Measurements from ENCODE around the gene HOXA3. TPM values are rescaled to one million over a fixed set of nuclear protein-coding genes. Genes with fewer than 3 reads are reported as not detected.

The HOXA3 gene
- total RNA-seq, 1 experiment from 2014 or later: not detected

DNA sequence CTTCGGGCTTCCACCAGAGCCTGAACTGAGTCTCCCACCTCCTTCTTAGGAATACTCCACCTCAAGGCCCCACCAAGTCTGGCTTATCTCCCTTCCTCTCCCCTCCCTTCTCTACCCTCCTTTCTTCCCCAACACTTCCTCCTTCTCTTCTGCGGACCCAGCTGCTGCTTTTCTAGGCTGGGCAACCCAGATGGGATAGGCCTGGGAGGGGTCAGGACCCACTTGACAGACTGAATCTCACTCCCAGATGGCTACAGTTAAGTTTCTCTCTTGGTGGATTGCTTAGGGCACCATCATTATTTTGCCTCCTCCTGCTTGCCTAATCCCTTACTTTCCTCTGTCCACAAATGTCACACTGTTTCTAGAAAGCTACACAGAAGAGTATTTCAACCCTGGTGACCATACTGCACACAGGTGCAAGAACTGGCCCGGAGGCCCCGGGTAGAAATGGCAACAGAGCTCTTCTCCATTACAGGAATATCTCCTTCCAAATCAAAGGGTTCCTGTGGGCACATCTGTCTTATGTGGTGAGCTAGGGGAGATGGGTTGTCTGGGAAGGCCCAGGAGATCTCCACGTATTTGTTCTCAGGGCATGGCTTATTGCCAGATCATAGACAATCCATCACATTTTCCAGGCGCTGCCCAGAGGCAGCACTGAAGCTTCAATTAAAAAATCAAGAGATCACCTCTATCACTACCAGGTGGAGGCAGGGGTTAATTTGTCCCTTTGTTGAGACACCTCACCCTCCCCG lies 37.8 kb upstream of the HOXA3 start:
- Histone ChIP-seq H3K79me2 (ENCODE audit: insufficient read depth, low read length) (no peaks in the 10 kb centered on the region), H2BK12ac (ENCODE audit: insufficient read length, low read depth, low read length) (no peak overlapping the region), H2BK5ac (ENCODE audit: insufficient read length, low read length) (no peak overlapping the region), H2BK15ac (ENCODE audit: low read depth, low read length) (no peak overlapping the region), H3K4me2 (ENCODE audit: insufficient read depth, insufficient read length, low read length) (no peak overlapping the region), H3K23ac (ENCODE audit: insufficient read length, low read depth, low read length) (no peak overlapping the region), H3K27me3 (ENCODE audit: insufficient read depth, low read length) (peaks cover 99% of the 10 kb centered on the region), H3K27ac (ENCODE audit: insufficient read length, low read depth, low read length) (no peak overlapping the region), H3K9ac (ENCODE audit: extremely low read depth, insufficient read length, low read length) (no peak overlapping the region), H4K8ac (replicated peaks; ENCODE audit: insufficient read length, low read depth, low read length) (no peak overlapping the region), H2BK120ac (ENCODE audit: low read depth, low read length, poor library complexity, severe bottlenecking) (no peak overlapping the region), H4K5ac (ENCODE audit: insufficient read length, low read depth, low read length) (no peak overlapping the region), H4K91ac (ENCODE audit: insufficient read length, low read depth, low read length) (no peak overlapping the region), H2AK5ac (ENCODE audit: insufficient read length, low read length) (no peak overlapping the region), H3K9me3 (ENCODE audit: control insufficient read depth, low read depth, low read length) (no peaks in the 10 kb centered on the region), H3K4me1 (ENCODE audit: insufficient read depth, low read length) (no peaks in the 10 kb centered on the region), H3K56ac (ENCODE audit: insufficient read length, low read depth, low read length) (no peak overlapping the region), H3K14ac (ENCODE audit: insufficient read depth, low read length) (no peak overlapping the region), H2BK20ac (ENCODE audit: low read depth, low read length, poor library complexity, severe bottlenecking) (no peak overlapping the region), H3K79me1 (ENCODE audit: insufficient read depth, low read depth, low read length, poor library complexity, severe bottlenecking) (no peaks in the 10 kb centered on the region), H3K4ac (ENCODE audit: low read depth, low read length) (no peak overlapping the region), H4K20me1 (ENCODE audit: control insufficient read depth, insufficient read depth, insufficient read length) (no peaks in the 10 kb centered on the region), H3K18ac (ENCODE audit: insufficient read length, low read depth, low read length) (no peak overlapping the region), H2AFZ (ENCODE audit: low read length) (no peak overlapping the region), H3T11ph (ENCODE audit: low read length) (no peak overlapping the region), H3K23me2 (ENCODE audit: insufficient read length, low read depth, low read length, poor library complexity, severe bottlenecking) (no peaks in the 10 kb centered on the region)
- Mint-ChIP-seq H3K4me1 (peaks cover 13 to 36% of the 10 kb centered on the region in 2 experiments), H3K4me3 (no peak overlapping the region), H3K36me3 (ENCODE audit: insufficient read depth in 1 of 3, low read depth in 3 of 3) (peaks cover 0 to 2% (median 0%) of the 10 kb centered on the region in 3 experiments; a peak in 2 of 7 replicates), H3K27ac (no peak overlapping the region), H3K9me3 (peaks cover 1 to 17% of the 10 kb centered on the region in 2 experiments; a peak in 3 of 5 replicates), H3K27me3 (ENCODE audit: low read depth) (peaks cover 100% of the 10 kb centered on the region)
- no peak for TF ChIP-seq CTCF (conservative IDR thresholded peaks at IDR 0.05)
- WGBS (ENCODE audit: extremely low coverage, insufficient read length, low lambda C conversion rate): no CpG with 5 or more reads among the region's 7 CpGs
- DNase-seq: no peak

Data from H9 (cell line).